Upper lobe of right lung (tissue), 1 donor: ENCODE results near the gene DNMT3A. TPM values are rescaled to one million over a fixed set of nuclear protein-coding genes. Genes with fewer than 3 reads are reported as not detected.

Experiments used
- ATAC-seq: fragments of 200-7000 bp; cut with Tn5 transposase; one replicate; pipeline ENCODE4 v1.9.1; 2020; ENCODE audit warnings: mild to moderate bottlenecking, moderate library complexity
- DNase-seq: peaks from one replicate; pipeline ENCODE4 v3.0.0-alpha.2; 2020
- H3K27ac ChIP-seq: fragments of 200-600 bp; one replicate; pipeline ENCODE4 v1.8.0; 2022
- H3K27me3 ChIP-seq: fragments of 200-600 bp; one replicate; pipeline ENCODE4 v1.8.0; 2022; ENCODE audit warnings: mild to moderate bottlenecking
- H3K36me3 ChIP-seq: fragments of 200-600 bp; one replicate; pipeline ENCODE4 v1.8.0; 2022
- H3K4me1 ChIP-seq: fragments of 200-600 bp; one replicate; pipeline ENCODE4 v1.8.0; 2022
- H3K4me3 ChIP-seq: fragments of 200-600 bp; one replicate; pipeline ENCODE4 v1.8.0; 2022; ENCODE audit warnings: mild to moderate bottlenecking
- H3K9me3 ChIP-seq: fragments of 200-600 bp; one replicate; pipeline ENCODE4 v1.8.0; 2022
- CTCF ChIP-seq: fragments of 200-600 bp; IDR thresholded peaks from one replicate; pipeline ENCODE4 v1.8.0; 2022; ENCODE audit warnings: antibody characterized with exemption
- intact Hi-C: fragments of 100-400 bp; cut with DNase I; formaldehyde crosslinking; loops from one replicate; pipeline ENCODE4 v1.11.0; 2022
- total RNA-seq: library from RNA; stranded (reverse); fragmentation: NEBNext Ultra II Directional; extraction: Animal tissue kit (Norgen Biotek cat#: 25700); gene quantifications from one replicate; pipeline ENCODE4 v1.2.1, GENCODE V29; 2021
- donor health status: DM: no; HTN: yes; CAD: no; lungs with severe emphysema.

Gene DNMT3A
- total RNA-seq, 1 donor from 2014 or later = 31.3 TPM

- no peaks in the 10 kb centered on the region for H3K9me3 ChIP-seq
- intact Hi-C loops = no loop called here
- H3K4me1 ChIP-seq = peaks cover 14% of the 10 kb centered on the region
- ATAC-seq (no peak), DNase-seq (no peak)
- H3K27me3 ChIP-seq = no peaks in the 10 kb centered on the region
- H3K27ac ChIP-seq = no peak overlapping the region
- no peak overlapping the region for H3K4me3 ChIP-seq
- peaks cover 17% of the 10 kb centered on the region for H3K36me3 ChIP-seq
- TF ChIP-seq CTCF = no peak
Observed at GRCh38 chr2:25283921-25284320, 57.8 kb downstream of the DNMT3A start.

- Histone ChIP-seq H3K4me3 (no peak overlapping the region), H3K27me3 (no peaks in the 10 kb centered on the region), H3K36me3 (peaks cover 17% of the 10 kb centered on the region), H3K27ac (no peak overlapping the region), H3K9me3 (no peaks in the 10 kb centered on the region), H3K4me1 (peaks cover 30% of the 10 kb centered on the region)
- intact Hi-C loops = no loop called here
- ATAC-seq = no peak
- no peak for TF ChIP-seq CTCF
- no peak for DNase-seq
Observed at GRCh38 chr2:25281941-25282340, 59.8 kb downstream of the DNMT3A start.

- TF ChIP-seq CTCF = no peak
- Histone ChIP-seq H3K36me3 (peaks cover 17% of the 10 kb centered on the region), H3K4me1 (peaks cover 30% of the 10 kb centered on the region), H3K27me3 (no peaks in the 10 kb centered on the region), H3K9me3 (no peaks in the 10 kb centered on the region), H3K4me3 (no peak overlapping the region), H3K27ac (no peak overlapping the region)
- no peak for DNase-seq
- ATAC-seq = no peak
- intact Hi-C loops = no loop called here
Observed at GRCh38 chr2:25281522-25281921, 60.2 kb downstream of the DNMT3A start.

- Histone ChIP-seq H3K27me3 (no peaks in the 10 kb centered on the region), H3K9me3 (no peaks in the 10 kb centered on the region), H3K36me3 (peaks cover 17% of the 10 kb centered on the region), H3K4me3 (no peak overlapping the region), H3K27ac (peak overlapping the region; percentile 30), H3K4me1 (peaks cover 30% of the 10 kb centered on the region)
- no peak for TF ChIP-seq CTCF
- DNase-seq = no peak
- peak; percentile 73 for ATAC-seq
- intact Hi-C loops = no loop called here
Observed at GRCh38 chr2:25280051-25280687, 61.6 kb downstream of the DNMT3A start.

- intact Hi-C loops = no loop called here
- H3K27ac ChIP-seq = peak overlapping the region; percentile 37
- DNase-seq = no peak
- no peaks in the 10 kb centered on the region for H3K27me3 ChIP-seq
- peaks cover 40% of the 10 kb centered on the region for H3K4me1 ChIP-seq
- H3K9me3 ChIP-seq = no peaks in the 10 kb centered on the region
- H3K36me3 ChIP-seq = peaks cover 17% of the 10 kb centered on the region
- H3K4me3 ChIP-seq = no peak overlapping the region
- no peak for TF ChIP-seq CTCF
- peak; percentile 81 for ATAC-seq
Observed at GRCh38 chr2:25279091-25279651, 62.6 kb downstream of the DNMT3A start.
